ENCODE results near the gene SLC2A13.

GRCh38 chr12:40086471-40086870, 19.4 kb downstream of the SLC2A13 start:
- no peak for TF ChIP-seq POLR2A (IDR thresholded peaks at IDR 0.05; ENCODE audit: low read depth, low read length)
- no peak for TF ChIP-seq CTCF (IDR thresholded peaks at IDR 0.05; ENCODE audit: extremely low read depth in 1 of 2, insufficient read depth in 1 of 2, low read depth in 1 of 2, low read length in 2 of 2)
- no peak for TF ChIP-seq EZH2 (IDR thresholded peaks at IDR 0.05; ENCODE audit: borderline replicate concordance, low read depth, low read length, severe bottlenecking)
- TF ChIP-seq POLR2AphosphoS5 (IDR thresholded peaks at IDR 0.05; ENCODE audit: insufficient read depth, low read depth, low read length): no peak
- no peak for TF ChIP-seq MAX (IDR thresholded peaks at IDR 0.05; ENCODE audit: insufficient read depth, insufficient read length)
- no peak for TF ChIP-seq GATA2 (IDR thresholded peaks at IDR 0.05; ENCODE audit: insufficient read depth, insufficient read length, low read depth, low read length)
- no peak for TF ChIP-seq MYC (IDR thresholded peaks at IDR 0.05; ENCODE audit: low read depth, low read length)
